ENCODE results near the gene TGM1. TPM values are rescaled to one million over a fixed set of nuclear protein-coding genes. Genes with fewer than 3 reads are reported as not detected.

TGM1 gene
- total RNA-seq, 1 experiment from 2014 or later, result 26.2 TPM

- CTCF ChIA-PET, result interaction anchor here (0.5 to 10.0 kb wide), 60 partner anchors 9 to 1587 kb away, joined by 3 to 145 read pairs (median 6); partner anchors contain the start of genes CBLN3, CHMP4A, DHRS1 and EMC9
- peaks cover 46% of the 10 kb centered on the region for H3K36me3 Mint-ChIP-seq (ENCODE audit: insufficient read depth, unreplicated experiment)
- intact Hi-C loops (cut with micrococcal nuclease), result no loop called here
These were observed 44.8 kb upstream of the TGM1 start, which contains the start of gene CIDEB for GRCh38 chr14:24307575-24308341. CIDEB (minus strand) TSS chr14:24307977; CDS start chr14:24307858, 119 bp downstream.

GRCh38 chr14:24307156-24307574, 44.2 kb upstream of the TGM1 start:
- no peaks in the 10 kb centered on the region for H3K9me3 Mint-ChIP-seq (ENCODE audit: unreplicated experiment)
- H3K36me3 Mint-ChIP-seq (ENCODE audit: insufficient read depth, unreplicated experiment), result peaks cover 51% of the 10 kb centered on the region
- peaks cover 25% of the 10 kb centered on the region for H3K4me1 Mint-ChIP-seq (ENCODE audit: insufficient read depth, unreplicated experiment)
- H3K27ac Mint-ChIP-seq (ENCODE audit: low read depth, unreplicated experiment), result no peak overlapping the region
- no peak for DNase-seq (ENCODE audit: unreplicated experiment)
- CTCF ChIA-PET, result interaction anchor here (0.6 to 10.0 kb wide), 37 partner anchors 9 to 1586 kb away, joined by 3 to 145 read pairs (median 8); partner anchors contain the start of genes CBLN3, DHRS1, KHNYN and MDP1
- POLR2A ChIA-PET, result interaction anchor here (0.6 to 7.2 kb wide), 6 partner anchors 8 to 69 kb away, joined by 3 to 101 read pairs (median 3); partner anchors contain the start of genes DHRS1, NOP9 and TINF2
- TF ChIP-seq CTCF (IDR thresholded peaks at IDR 0.05; ENCODE audit: unreplicated experiment), result no peak
- intact Hi-C loops (cut with micrococcal nuclease), result no loop called here
- TSS peak; percentile 2 for BruUV-seq (replicated peaks)
- no peaks in the 10 kb centered on the region for H3K27me3 Mint-ChIP-seq (ENCODE audit: insufficient read depth, unreplicated experiment)
- H3K4me3 Mint-ChIP-seq (ENCODE audit: unreplicated experiment), result no peak overlapping the region

More at GRCh38 chr14:24307575-24308341, 44.8 kb upstream of the TGM1 start, which contains the start of gene CIDEB:
- Mint-ChIP-seq H3K27me3 (ENCODE audit: insufficient read depth, unreplicated experiment) (no peaks in the 10 kb centered on the region), H3K4me1 (ENCODE audit: insufficient read depth, unreplicated experiment) (peaks cover 25% of the 10 kb centered on the region), H3K9me3 (ENCODE audit: unreplicated experiment) (no peaks in the 10 kb centered on the region), H3K4me3 (ENCODE audit: unreplicated experiment) (no peak within 1 kb of the TSS), H3K27ac (ENCODE audit: low read depth, unreplicated experiment) (no peak within 1 kb of the TSS)
- no TSS peak for BruUV-seq (replicated peaks)
- POLR2A ChIA-PET, result interaction anchor here (0.6 to 7.2 kb wide), 19 partner anchors 8 to 193 kb away, joined by 3 to 101 read pairs (median 3); partner anchors contain the start of genes CBLN3, CHMP4A, DCAF11 and DHRS1
- peak; percentile 68 for DNase-seq (ENCODE audit: unreplicated experiment)
- peak; percentile 85 for TF ChIP-seq CTCF (IDR thresholded peaks at IDR 0.05; ENCODE audit: unreplicated experiment)

- intact Hi-C loops (cut with micrococcal nuclease), result no loop called here
- no peak overlapping the region for H3K4me3 Mint-ChIP-seq (ENCODE audit: unreplicated experiment)
- no peaks in the 10 kb centered on the region for H3K9me3 Mint-ChIP-seq (ENCODE audit: unreplicated experiment)
- ChIA-PET POLR2A (no interaction called here), CTCF (interaction anchor here (0.9 to 11.2 kb wide), 4 partner anchors 34 to 143 kb away, joined by 4 to 414 read pairs (median 24); partner anchors contain the start of genes GMPR2, IRF9, RABGGTA and TINF2)
- H3K27me3 Mint-ChIP-seq (ENCODE audit: insufficient read depth, unreplicated experiment), result no peaks in the 10 kb centered on the region
- H3K4me1 Mint-ChIP-seq (ENCODE audit: insufficient read depth, unreplicated experiment), result peaks cover 16% of the 10 kb centered on the region
- no peak for DNase-seq (ENCODE audit: unreplicated experiment)
- no peak overlapping the region for H3K27ac Mint-ChIP-seq (ENCODE audit: low read depth, unreplicated experiment)
- TF ChIP-seq CTCF (IDR thresholded peaks at IDR 0.05; ENCODE audit: unreplicated experiment), result no peak
- no TSS peak for BruUV-seq (replicated peaks)
- peaks cover 51% of the 10 kb centered on the region for H3K36me3 Mint-ChIP-seq (ENCODE audit: insufficient read depth, unreplicated experiment)
These were observed 41.0 kb upstream of the TGM1 start for GRCh38 chr14:24304019-24304387.

All from MCF 10A (cell line).